Right lobe of liver (tissue), 6 donors: ENCODE measurements around the gene TTC7B. TPM values are rescaled to one million over a fixed set of nuclear protein-coding genes. Genes with fewer than 3 reads are reported as not detected.
A peak's percentile ranks its signal among the peaks of the same experiment; 100 is the strongest.

Experiments
- ATAC-seq, 4 donors: fragments of 200-7000 bp; cut with Tn5 transposase; one replicate each; pipeline ENCODE4 v1.9.1; 2020; ENCODE audit warnings: mild to moderate bottlenecking in 4 of 4, moderate library complexity in 4 of 4
- DNase-seq, 3 donors: peaks; one replicate each; pipeline ENCODE4 v3.0.0-alpha.2; 2020
- H3K27ac ChIP-seq, 3 donors: fragments of 200-600 bp; one replicate each; pipeline ENCODE4 v1.8.0; 2022
- H3K27me3 ChIP-seq, 2 donors: fragments of 200-600 bp; one replicate each; pipeline ENCODE4 v1.8.0; 2022
- H3K36me3 ChIP-seq, 4 donors: fragments of 200-600 bp; sonication (generic) in 1 of 4; one replicate each; pipeline versions ENCODE4 v1.5.1 to v1.8.0; 2017 to 2022; ENCODE audit warnings: control low read depth in 1 of 4
- H3K4me1 ChIP-seq, 4 donors: fragments of 200-600 bp; sonication (generic) in 1 of 4; one replicate each; pipeline versions ENCODE4 v1.5.1 to v1.8.0; 2017 to 2022; ENCODE audit warnings: control low read depth in 1 of 4
- H3K4me3 ChIP-seq, 3 donors: fragments of 200-600 bp; one replicate each; pipeline ENCODE4 v1.8.0; 2022
- H3K9me3 ChIP-seq, 4 donors: fragments of 200-600 bp; sonication (generic) in 1 of 4; one replicate each; pipeline versions ENCODE4 v1.5.1 to v1.8.0; 2017 to 2022; ENCODE audit warnings: control low read depth in 1 of 4
- CTCF ChIP-seq, 4 donors: fragments of 200-600 bp in 3 of 4; fragments of 450-650 bp in 1 of 4; IDR thresholded peaks; one replicate each; pipeline versions ENCODE4 v1.5.1 to v1.8.0; 2016 to 2022; ENCODE audit warnings: antibody characterized with exemption in 4 of 4, mild to moderate bottlenecking in 2 of 4
- POLR2A ChIP-seq: fragments of 450-650 bp; IDR thresholded peaks from one replicate; pipeline ENCODE4 v1.6.1; 2017; ENCODE audit warnings: antibody characterized with exemption, mild to moderate bottlenecking
- WGBS: methylation state at CpG from one replicate; pipeline ENCODE4 v1.1.6; 2018; ENCODE audit warnings: low coverage, low lambda C conversion rate; ENCODE audit not compliant: insufficient coverage; ENCODE audit errors: missing lambda C conversion rate; 5-methylcytosine and 5-hydroxymethylcytosine counted together
- intact Hi-C, 2 donors: fragments of 100-400 bp; cut with DNase I; formaldehyde crosslinking; loops; one replicate each; pipeline versions ENCODE4 v1.11.2 to v1.14.1; 2022
- total RNA-seq, 6 experiments: library from RNA; depleted of rRNA in 2 of 6; stranded (reverse); fragments of >200 nt in 2 of 6; fragmentation: NEBNext Ultra II Directional in 3 of 6; extraction: Animal tissue kit (Norgen Biotek cat#: 25700) in 3 of 6; gene quantifications; one replicate each; pipeline versions ENCODE4 v1.1.0 to v1.2.4, GENCODE V29; 2016 to 2023
- donor health status: DM: no; HTN: yes; CAD: no.
- donor health status: DM: no; HTN: no; CAD: no.
- donor health status: DM: no; HTN: no; CAD: no.
- donor health status: DM: no; HTN: yes; CAD: no.
- donor health status: DM: no; HTN: yes; CAD: no.

The TTC7B gene
- total RNA-seq, 6 experiments from 2014 or later = 18.4 to 56.1 (median 37.5) TPM

- TF ChIP-seq POLR2A (no peak), CTCF (IDR thresholded peaks at IDR 0.05) (no peak)
- no peak overlapping the region for H3K4me3 ChIP-seq
- H3K27ac ChIP-seq = peak overlapping the region; percentile 63 to 86 (median 76)
- no peaks in the 10 kb centered on the region for H3K9me3 ChIP-seq
- WGBS = 40% methylated on average over 1 of the region's 3 CpGs
- ATAC-seq (peak; percentile 37 to 43 (median 40)), DNase-seq (peak in 1 of 3 donors; percentile 75)
- H3K36me3 ChIP-seq = no peaks in the 10 kb centered on the region
- no peaks in the 10 kb centered on the region for H3K27me3 ChIP-seq
- intact Hi-C loops = loop anchor here in 1 of 2 donors (5.0 kb wide), 1 partner anchor 36 kb away; no protein-coding TSS in a partner anchor
- peaks cover 0 to 57% (median 27%) of the 10 kb centered on the region in 4 donors for H3K4me1 ChIP-seq
These were observed 2.5 kb upstream of the TTC7B start for GRCh38 chr14:90818715-90819114.

DNA sequence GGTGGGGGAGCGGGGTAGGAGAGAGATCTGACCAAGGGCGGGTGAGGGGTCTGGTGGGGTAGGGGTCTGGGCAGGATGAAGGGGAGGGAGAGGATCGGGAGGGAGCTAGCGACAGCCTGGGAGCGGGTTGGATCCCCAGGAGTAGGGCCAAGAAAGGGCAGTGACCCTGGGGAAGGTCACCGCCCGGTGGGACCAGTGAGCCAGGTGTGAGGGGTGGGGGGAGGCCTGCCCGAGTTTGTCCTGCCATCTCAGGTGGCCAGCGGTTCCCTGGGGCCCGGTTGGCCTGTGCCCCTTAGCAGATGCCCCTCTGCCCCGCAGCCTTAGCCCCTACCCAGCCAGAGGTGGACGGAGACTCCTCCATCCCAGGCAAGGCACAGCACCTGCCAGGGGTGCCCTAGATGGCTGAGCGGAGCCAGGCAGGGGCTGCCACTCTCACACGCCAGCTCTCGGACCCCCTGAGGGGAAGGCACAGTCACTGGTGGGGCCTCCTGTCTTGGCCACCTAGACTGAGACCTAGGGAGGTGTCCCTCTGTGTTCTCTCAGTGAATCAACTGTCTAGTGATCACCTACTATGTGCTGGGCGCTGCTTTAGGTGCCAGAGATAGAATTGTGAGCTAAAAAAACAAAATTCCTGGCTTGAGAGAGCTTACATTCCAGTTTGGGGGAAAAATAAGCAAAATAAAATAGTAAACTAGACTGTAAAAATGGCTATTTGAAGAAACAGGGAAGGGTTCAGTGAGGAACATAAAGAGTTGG, 629 bp upstream of the TTC7B start:
- Histone ChIP-seq H3K27ac (peak overlapping the region in 1 of 3 donors; percentile 76), H3K36me3 (no peaks in the 10 kb centered on the region), H3K4me3 (no peak overlapping the region), H3K4me1 (peaks cover 0 to 75% (median 36%) of the 10 kb centered on the region in 4 donors), H3K9me3 (no peaks in the 10 kb centered on the region), H3K27me3 (no peaks in the 10 kb centered on the region)
- 20% methylated on average over 7 of the region's 16 CpGs for WGBS
- ATAC-seq = peak in 2 of 4 donors; percentile 10 to 17
- intact Hi-C loops = loop anchor here in 1 of 2 donors (5.0 kb wide), 1 partner anchor 35 kb away; no protein-coding TSS in a partner anchor
- DNase-seq = no peak
- no peak for TF ChIP-seq POLR2A
- no peak for TF ChIP-seq CTCF (IDR thresholded peaks at IDR 0.05)

GRCh38 chr14:90815572-90815821, 733 bp downstream of the TTC7B start:
- Histone ChIP-seq H3K4me1 (peaks cover 0 to 75% (median 37%) of the 10 kb centered on the region in 4 donors), H3K27me3 (no peaks in the 10 kb centered on the region), H3K4me3 (peak overlapping the region; percentile 58 to 72 (median 66)), H3K27ac (peak overlapping the region in 2 of 3 donors; percentile 64 to 65), H3K36me3 (no peaks in the 10 kb centered on the region), H3K9me3 (no peaks in the 10 kb centered on the region)
- no peak for TF ChIP-seq POLR2A
- no peak for TF ChIP-seq CTCF (IDR thresholded peaks at IDR 0.05)
- 6% methylated on average over 5 of the region's 5 CpGs for WGBS
- ATAC-seq = no peak
- DNase-seq = no peak
- intact Hi-C loops = loop anchor here in 1 of 2 donors (5.0 kb wide), 1 partner anchor 33 kb away; no protein-coding TSS in a partner anchor

DNA sequence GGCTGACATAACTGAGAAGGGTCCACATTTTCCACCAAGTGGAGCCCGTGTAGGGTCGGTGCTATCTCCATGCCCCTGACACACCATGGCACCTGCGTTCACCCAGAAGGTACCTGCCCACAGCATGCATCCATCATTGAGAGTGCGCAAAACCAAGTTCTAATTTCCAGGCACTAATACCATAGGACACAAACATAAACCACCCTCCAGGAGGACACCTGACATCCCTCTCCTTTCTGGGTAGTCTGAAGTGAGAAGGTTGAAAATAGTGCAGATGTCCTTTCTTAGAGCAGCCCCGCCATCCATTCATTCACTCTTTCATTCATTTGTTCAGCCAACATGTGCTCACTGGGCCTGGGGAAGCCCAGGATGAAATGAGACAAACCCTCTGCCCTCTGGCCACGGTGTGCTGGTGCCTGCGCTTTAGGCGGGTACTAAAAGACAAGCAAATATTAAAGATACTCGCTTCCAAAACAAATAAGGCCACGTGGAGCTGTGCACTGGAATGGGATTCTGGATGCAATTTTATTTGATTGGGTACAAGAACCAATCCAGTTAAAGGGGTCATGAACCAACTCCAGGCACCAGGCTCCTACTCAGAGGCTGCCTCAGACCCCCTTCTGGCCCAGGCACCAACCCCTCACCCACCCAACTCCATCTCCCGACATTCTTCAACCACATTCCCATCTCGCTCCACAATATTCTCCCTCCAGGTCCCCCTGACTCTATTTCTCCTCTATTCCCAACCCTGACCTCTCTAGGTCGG, 1.2 kb downstream of the TTC7B start:
- DNase-seq = peak; percentile 69 to 89 (median 86)
- Histone ChIP-seq H3K4me3 (peak overlapping the region; percentile 58 to 72 (median 66)), H3K27me3 (no peaks in the 10 kb centered on the region), H3K4me1 (peaks cover 0 to 75% (median 35%) of the 10 kb centered on the region in 4 donors), H3K27ac (peak overlapping the region in 2 of 3 donors; percentile 65 to 66), H3K9me3 (no peaks in the 10 kb centered on the region), H3K36me3 (no peaks in the 10 kb centered on the region)
- 15% methylated on average over 9 of the region's 13 CpGs for WGBS
- intact Hi-C loops = loop anchor here in 1 of 2 donors (5.0 kb wide), 1 partner anchor 33 kb away; no protein-coding TSS in a partner anchor
- peak; percentile 64 to 75 (median 68) for ATAC-seq
- TF ChIP-seq CTCF (IDR thresholded peaks at IDR 0.05) (no peak), POLR2A (peak; percentile 52)
